ENCODE data around the gene SURF1.

Gene SURF1

GRCh38 chr9:133375116-133375723 lies 18.9 kb upstream of the SURF1 start:
- ATAC-seq (peak; percentile 0), DNase-seq (peak; percentile 52)
- peak overlapping the region; percentile 96 to 99 for H3K27ac Mint-ChIP-seq
- peak overlapping the region; percentile 97 to 99 for H3K4me3 Mint-ChIP-seq
- peaks cover 54% of the 10 kb centered on the region for H3K4me1 Mint-ChIP-seq
- no peaks in the 10 kb centered on the region for H3K27me3 Mint-ChIP-seq
- no peaks in the 10 kb centered on the region for H3K9me3 Mint-ChIP-seq

- no peaks in the 10 kb centered on the region for H3K27me3 Mint-ChIP-seq
- no peaks in the 10 kb centered on the region for H3K9me3 Mint-ChIP-seq
- H3K4me3 Mint-ChIP-seq: peak overlapping the region; percentile 97 to 99
- DNase-seq (peak in 1 of 2 donors; percentile 48), ATAC-seq (peak; percentile 23)
- peak overlapping the region; percentile 96 to 99 for H3K27ac Mint-ChIP-seq
- peaks cover 60% of the 10 kb centered on the region for H3K4me1 Mint-ChIP-seq
Observed at GRCh38 chr9:133374612-133375115, 18.4 kb upstream of the SURF1 start.

- ATAC-seq (no peak), DNase-seq (no peak)
- peak overlapping the region; percentile 97 to 99 for H3K4me3 Mint-ChIP-seq
- no peaks in the 10 kb centered on the region for H3K27me3 Mint-ChIP-seq
- H3K9me3 Mint-ChIP-seq: no peaks in the 10 kb centered on the region
- H3K4me1 Mint-ChIP-seq: peaks cover 76% of the 10 kb centered on the region
- peak overlapping the region; percentile 91 to 96 for H3K27ac Mint-ChIP-seq
Observed at GRCh38 chr9:133372144-133372543, 15.9 kb upstream of the SURF1 start.

GRCh38 chr9:133371261-133371711 lies 15.0 kb upstream of the SURF1 start:
- H3K9me3 Mint-ChIP-seq: no peaks in the 10 kb centered on the region
- no peaks in the 10 kb centered on the region for H3K27me3 Mint-ChIP-seq
- peak; percentile 79 for ATAC-seq
- peak overlapping the region; percentile 91 to 96 for H3K27ac Mint-ChIP-seq
- H3K4me1 Mint-ChIP-seq: peaks cover 75% of the 10 kb centered on the region
- H3K4me3 Mint-ChIP-seq: peak overlapping the region; percentile 97 to 99
- DNase-seq: peak; percentile 73 to 89

- H3K27ac Mint-ChIP-seq: peak overlapping the region; percentile 91 to 96
- ATAC-seq (peak; percentile 72), DNase-seq (peak in 1 of 2 donors; percentile 76)
- H3K4me3 Mint-ChIP-seq: peak overlapping the region; percentile 97 to 99
- H3K4me1 Mint-ChIP-seq: peaks cover 75% of the 10 kb centered on the region
- no peaks in the 10 kb centered on the region for H3K9me3 Mint-ChIP-seq
- H3K27me3 Mint-ChIP-seq: no peaks in the 10 kb centered on the region
Observed at GRCh38 chr9:133370685-133371084, 14.4 kb upstream of the SURF1 start.

- H3K27me3 Mint-ChIP-seq: no peaks in the 10 kb centered on the region
- DNase-seq (no peak), ATAC-seq (no peak)
- H3K4me3 Mint-ChIP-seq: peak overlapping the region; percentile 97 to 99
- peak overlapping the region; percentile 91 to 96 for H3K27ac Mint-ChIP-seq
- no peaks in the 10 kb centered on the region for H3K9me3 Mint-ChIP-seq
- peaks cover 75% of the 10 kb centered on the region for H3K4me1 Mint-ChIP-seq
Observed at GRCh38 chr9:133369933-133370332, 13.6 kb upstream of the SURF1 start.

GRCh38 chr9:133369422-133369821 lies 13.1 kb upstream of the SURF1 start:
- Mint-ChIP-seq H3K4me3 (peak overlapping the region; percentile 97 to 99), H3K9me3 (no peaks in the 10 kb centered on the region), H3K27ac (peak overlapping the region; percentile 89 to 95), H3K4me1 (peaks cover 75% of the 10 kb centered on the region), H3K27me3 (no peaks in the 10 kb centered on the region)
- ATAC-seq (no peak), DNase-seq (no peak)

GRCh38 chr9:133368249-133368881 lies 12.1 kb upstream of the SURF1 start:
- DNase-seq (no peak), ATAC-seq (no peak)
- H3K4me1 Mint-ChIP-seq: peaks cover 69% of the 10 kb centered on the region
- H3K27ac Mint-ChIP-seq: peak overlapping the region; percentile 95
- no peaks in the 10 kb centered on the region for H3K27me3 Mint-ChIP-seq
- H3K9me3 Mint-ChIP-seq: no peaks in the 10 kb centered on the region
- peak overlapping the region; percentile 97 to 99 for H3K4me3 Mint-ChIP-seq

- Mint-ChIP-seq H3K27ac (no peak overlapping the region), H3K4me3 (no peak overlapping the region), H3K4me1 (peaks cover 69% of the 10 kb centered on the region), H3K9me3 (no peaks in the 10 kb centered on the region), H3K27me3 (no peaks in the 10 kb centered on the region)
- DNase-seq: no peak
- ATAC-seq: no peak
Observed at GRCh38 chr9:133367778-133368177, 11.5 kb upstream of the SURF1 start.

GRCh38 chr9:133367221-133367620 lies 10.9 kb upstream of the SURF1 start:
- ATAC-seq (no peak), DNase-seq (no peak)
- Mint-ChIP-seq H3K27ac (peak overlapping the region in 1 of 2 donors; percentile 61), H3K4me3 (no peak overlapping the region), H3K9me3 (no peaks in the 10 kb centered on the region), H3K27me3 (no peaks in the 10 kb centered on the region), H3K4me1 (peaks cover 68% of the 10 kb centered on the region)

GRCh38 chr9:133366435-133366834 lies 10.1 kb upstream of the SURF1 start:
- H3K9me3 Mint-ChIP-seq: no peaks in the 10 kb centered on the region
- H3K4me1 Mint-ChIP-seq: peaks cover 68% of the 10 kb centered on the region
- H3K4me3 Mint-ChIP-seq: no peak overlapping the region
- H3K27ac Mint-ChIP-seq: peak overlapping the region in 1 of 2 donors; percentile 34
- DNase-seq (no peak), ATAC-seq (no peak)
- no peaks in the 10 kb centered on the region for H3K27me3 Mint-ChIP-seq

- Mint-ChIP-seq H3K9me3 (no peaks in the 10 kb centered on the region), H3K27ac (peak overlapping the region; percentile 9 to 69), H3K27me3 (no peaks in the 10 kb centered on the region), H3K4me3 (no peak overlapping the region), H3K4me1 (peaks cover 69% of the 10 kb centered on the region)
- no peak for DNase-seq
- ATAC-seq: no peak
Observed at GRCh38 chr9:133362359-133363044, 6.2 kb upstream of the SURF1 start.

- DNase-seq (no peak), ATAC-seq (no peak)
- no peaks in the 10 kb centered on the region for H3K9me3 Mint-ChIP-seq
- peak overlapping the region; percentile 30 to 74 for H3K27ac Mint-ChIP-seq
- peaks cover 69% of the 10 kb centered on the region for H3K4me1 Mint-ChIP-seq
- no peaks in the 10 kb centered on the region for H3K27me3 Mint-ChIP-seq
- H3K4me3 Mint-ChIP-seq: peak overlapping the region in 1 of 2 donors; percentile 11
Observed at GRCh38 chr9:133361507-133362092, 5.3 kb upstream of the SURF1 start.

GRCh38 chr9:133360400-133361393 lies 4.4 kb upstream of the SURF1 start:
- H3K4me3 Mint-ChIP-seq: peak overlapping the region in 1 of 2 donors; percentile 6
- DNase-seq (no peak), ATAC-seq (no peak)
- H3K27me3 Mint-ChIP-seq: no peaks in the 10 kb centered on the region
- peak overlapping the region; percentile 20 to 74 for H3K27ac Mint-ChIP-seq
- no peaks in the 10 kb centered on the region for H3K9me3 Mint-ChIP-seq
- peaks cover 69% of the 10 kb centered on the region for H3K4me1 Mint-ChIP-seq
